NCI-H2196 (cell line): ENCODE measurements around the gene MCM8.
"Not testable (repeated sequence)": the region's sequence is repeated elsewhere in the genome, so short reads cannot be mapped to it uniquely, and the experiment has no call there.

Experiments used
- DNase-seq: peaks from one replicate; lab custom pipeline; 2025; ENCODE audit not compliant: unreplicated experiment; lab: John Stamatoyannopoulos, UW

Gene MCM8

DNA sequence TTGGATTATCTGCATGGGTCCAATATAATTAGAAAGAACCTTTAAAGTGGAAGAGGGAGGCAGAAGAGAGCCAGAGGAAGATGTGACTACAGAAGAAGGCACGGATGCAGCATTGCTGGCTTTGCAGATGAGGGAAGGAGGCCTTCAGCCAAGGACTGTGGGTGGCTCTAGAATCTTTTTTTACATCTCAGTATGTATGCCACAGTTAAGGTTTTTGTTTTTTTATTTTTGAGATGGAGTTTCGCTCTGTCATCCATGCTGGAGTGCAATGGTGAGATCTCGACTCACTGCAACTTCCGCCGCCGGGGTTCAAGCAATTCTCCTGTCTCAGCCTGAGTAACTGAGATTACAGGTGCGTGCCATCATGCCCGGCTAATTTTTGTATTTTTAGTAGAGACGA is 49.3 kb downstream of the MCM8 start:
- no peak for DNase-seq

DNA sequence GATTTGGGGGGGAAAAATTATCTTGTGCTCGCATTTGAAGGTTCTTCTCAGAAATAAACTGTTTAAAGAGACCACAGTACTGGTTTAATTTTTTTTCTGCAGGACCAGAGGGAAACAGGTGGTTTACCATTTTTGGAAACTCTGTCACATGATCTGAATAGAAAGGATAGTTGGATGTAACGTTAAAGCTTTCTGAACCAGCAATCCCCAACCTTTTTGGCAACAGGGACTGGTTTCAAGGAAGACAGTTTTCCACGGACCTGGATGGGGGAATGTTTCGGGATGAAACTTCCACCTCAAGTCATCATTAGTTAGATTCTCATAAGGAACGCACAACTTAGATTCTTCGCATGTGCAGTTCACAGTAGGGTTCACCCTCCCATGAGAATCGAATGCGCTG is 50.4 kb downstream of the MCM8 start:
- no peak for DNase-seq

DNA sequence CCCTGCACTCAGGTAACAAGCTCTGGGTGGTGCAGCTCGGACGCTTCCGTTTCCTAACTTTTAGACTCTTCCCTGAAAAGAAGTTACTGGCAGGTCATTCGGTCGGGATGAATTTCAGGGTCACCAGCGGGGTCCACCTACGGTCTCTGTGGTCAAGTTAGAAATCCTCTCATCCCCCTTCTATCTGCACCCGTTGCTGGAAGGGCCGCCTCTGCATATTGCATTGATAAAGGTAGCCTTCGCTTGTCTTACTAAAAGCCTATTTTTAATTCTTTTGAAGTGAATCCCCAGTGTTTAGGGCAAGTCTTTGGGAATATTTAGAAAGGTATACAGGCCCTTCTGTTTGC is 56.1 kb downstream of the MCM8 start:
- no peak for DNase-seq

DNA sequence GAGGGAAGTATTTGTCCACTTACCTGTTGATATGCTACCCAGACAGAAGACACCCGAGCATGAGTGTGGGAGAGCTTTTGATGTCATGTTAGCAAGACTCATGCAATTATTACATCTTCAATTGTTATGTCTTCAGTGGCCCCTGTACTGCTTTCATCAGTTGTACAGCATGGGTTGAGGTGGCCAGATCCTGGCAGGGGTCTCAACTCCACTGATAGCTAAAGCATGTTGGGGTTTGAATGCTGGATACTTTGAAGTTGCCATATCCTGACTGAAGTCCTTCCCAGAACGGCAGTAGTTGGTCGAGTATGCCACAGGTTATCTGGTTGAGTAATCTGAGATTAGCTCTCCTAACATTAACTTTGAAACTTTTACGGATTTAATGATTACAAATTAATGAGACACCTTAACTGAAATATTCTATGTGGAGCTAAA is 56.7 kb downstream of the MCM8 start:
- DNase-seq: no peak

DNA sequence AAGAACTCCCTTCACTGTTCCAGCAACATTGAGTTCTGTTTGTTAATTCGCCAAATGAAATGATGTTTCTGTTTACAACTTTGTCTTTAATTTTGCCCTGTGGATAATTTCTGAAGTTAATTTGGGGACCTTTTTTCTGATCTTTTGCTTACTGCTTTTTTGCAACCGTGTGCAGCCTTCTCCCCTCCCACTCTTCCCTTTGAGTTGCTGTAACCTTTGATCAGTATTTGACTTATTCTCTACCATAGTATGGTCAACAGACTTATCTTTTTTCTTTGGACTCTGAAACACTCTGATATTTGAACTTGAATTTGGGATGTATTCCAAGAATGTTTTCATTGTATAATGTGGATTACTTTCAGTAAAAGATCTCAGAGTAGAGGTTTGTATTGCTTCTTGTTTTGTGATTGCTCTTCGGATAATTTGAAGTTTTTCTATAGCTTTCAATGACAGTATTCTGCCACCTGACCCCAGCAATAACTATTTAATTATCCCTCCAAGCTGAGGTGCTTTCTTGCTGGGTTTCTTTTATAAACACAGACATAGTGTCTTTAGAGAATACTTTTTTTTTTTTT is 57.2 kb downstream of the MCM8 start:
- DNase-seq: no peak

DNA sequence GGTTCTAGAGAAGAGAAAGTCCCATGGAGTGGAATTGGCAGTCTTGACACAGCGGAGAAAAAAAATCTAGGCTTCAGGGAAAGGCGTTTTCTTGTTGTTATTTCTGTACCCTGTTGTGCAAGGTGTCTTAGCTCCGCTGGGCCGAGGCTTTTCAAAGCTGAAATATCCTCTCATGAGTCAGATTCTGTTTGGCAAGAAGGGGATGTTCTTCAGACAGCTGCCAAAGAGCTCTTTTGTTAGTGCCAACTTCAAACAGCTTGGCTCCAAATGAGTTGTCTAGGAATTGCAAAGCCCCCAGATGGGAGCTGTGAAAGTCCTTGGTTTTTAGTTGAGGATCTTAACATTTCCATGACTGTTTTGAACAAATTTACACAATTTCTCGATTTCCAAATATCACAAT is 57.8 kb downstream of the MCM8 start:
- peak; percentile 18 for DNase-seq

DNA sequence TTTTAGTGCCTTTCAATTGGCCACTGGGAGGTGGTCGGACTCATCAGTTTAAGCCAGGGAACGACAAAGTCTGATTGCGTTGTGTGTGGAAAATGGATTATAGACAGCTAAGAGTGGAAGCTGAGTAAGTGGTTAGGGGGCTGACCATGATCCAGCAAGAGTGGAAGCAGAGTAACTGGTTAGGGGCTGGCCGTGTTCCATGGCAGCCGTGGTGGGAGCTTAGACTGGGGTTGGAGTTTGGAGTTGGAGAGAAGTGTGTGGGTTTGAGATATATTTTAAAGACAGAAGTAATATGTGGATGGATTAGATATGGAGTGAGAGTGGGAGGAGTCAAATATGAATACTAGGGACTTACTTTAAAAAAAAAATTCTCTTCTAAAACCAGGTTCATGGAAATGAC is 61.7 kb downstream of the MCM8 start:
- DNase-seq: no peak

DNA sequence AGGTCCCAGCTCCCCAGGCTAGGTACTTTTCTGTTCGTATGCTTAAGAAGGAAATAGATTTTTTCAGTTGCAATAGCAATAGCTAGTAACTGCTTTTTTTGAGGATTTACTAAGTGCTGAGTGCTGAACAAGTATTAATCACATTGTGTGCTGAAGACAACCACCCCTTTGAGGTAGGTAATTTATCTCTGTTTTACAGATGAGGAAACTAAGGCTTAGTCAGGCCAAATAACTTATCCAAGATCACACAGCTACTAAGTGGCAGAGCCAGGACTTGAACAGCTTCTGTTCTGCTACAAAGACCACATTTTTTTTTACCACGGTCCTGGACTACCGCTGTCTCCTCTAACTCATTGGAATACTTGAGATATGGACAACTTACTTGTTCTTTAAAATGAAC is 63.6 kb downstream of the MCM8 start:
- DNase-seq: no peak

DNA sequence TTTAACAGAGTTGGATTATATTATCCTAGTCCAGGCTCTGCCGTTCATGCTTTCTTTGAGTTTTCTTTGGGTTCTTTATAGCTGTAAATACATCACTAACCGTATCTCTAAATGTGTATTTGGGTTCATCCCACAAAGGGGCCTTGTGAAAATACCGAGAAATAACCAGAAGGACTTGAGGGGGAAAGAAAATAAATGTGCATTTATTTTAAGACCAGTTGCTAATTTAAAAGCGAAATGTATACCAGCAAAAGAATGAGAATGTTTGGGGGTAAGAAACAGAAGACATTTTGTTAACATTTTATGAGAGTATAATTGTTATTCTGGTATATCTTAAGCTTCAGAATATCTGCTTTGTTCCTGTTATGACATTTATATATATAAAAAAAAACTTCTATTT is 64.5 kb downstream of the MCM8 start:
- no peak for DNase-seq

DNA sequence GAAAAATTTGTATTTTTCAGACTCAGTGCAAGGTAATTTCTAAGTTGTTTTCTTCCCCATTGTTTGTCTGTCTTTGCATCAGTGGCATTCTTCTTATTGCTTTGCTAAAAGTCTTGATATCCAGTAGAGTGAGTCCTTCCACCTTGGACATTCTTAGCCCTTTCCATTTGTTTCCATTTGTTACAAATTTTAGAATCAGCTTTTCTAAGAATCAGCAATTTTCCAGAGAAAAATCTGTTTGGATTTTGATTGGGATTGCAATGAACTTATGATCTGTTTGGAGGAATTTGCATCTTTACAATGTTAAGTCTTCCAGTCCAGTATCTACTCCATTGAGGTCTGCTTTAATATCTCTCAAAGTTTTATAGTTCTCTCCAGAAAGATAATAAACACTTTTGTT is 67.0 kb downstream of the MCM8 start:
- no peak for DNase-seq

DNA sequence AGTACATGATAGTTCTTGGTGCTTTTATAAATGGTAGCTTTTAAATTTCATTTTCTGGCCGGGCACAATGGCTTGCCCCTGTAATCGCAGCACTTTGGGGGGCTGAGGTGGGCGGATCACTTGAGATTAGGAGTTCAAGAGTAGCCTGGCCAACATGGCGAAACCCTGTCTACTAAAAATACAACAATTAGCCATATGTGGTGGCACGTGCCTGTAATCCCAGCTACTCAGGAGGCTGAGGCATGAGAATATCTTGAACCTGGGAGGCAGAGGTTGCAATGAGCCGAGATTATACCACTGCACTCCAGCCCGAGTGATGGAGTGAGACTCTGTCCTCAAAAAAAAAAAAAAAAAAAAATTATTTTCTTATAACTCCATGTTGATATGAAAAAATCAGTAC is 67.4 kb downstream of the MCM8 start:
- no peak for DNase-seq

DNA sequence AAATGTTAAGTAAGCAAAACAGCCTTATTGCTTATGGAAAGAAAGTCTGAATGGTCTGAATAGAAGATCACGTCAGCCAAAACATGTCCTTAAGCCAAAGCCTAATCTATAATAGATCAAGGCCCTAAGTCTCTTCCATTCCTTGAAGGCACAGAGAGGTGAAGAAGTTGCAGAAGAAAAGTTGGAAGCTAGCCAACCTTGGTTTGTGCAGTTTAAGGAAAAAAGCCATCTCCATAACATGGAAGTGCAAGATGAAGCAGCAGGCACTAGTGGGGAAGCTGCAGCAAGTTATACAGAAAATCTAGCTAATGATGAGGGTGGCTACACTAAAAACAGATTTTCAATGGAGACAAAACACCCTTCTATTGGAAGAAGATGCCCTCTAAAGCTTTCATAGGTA is 74.3 kb downstream of the MCM8 start:
- DNase-seq: no peak

DNA sequence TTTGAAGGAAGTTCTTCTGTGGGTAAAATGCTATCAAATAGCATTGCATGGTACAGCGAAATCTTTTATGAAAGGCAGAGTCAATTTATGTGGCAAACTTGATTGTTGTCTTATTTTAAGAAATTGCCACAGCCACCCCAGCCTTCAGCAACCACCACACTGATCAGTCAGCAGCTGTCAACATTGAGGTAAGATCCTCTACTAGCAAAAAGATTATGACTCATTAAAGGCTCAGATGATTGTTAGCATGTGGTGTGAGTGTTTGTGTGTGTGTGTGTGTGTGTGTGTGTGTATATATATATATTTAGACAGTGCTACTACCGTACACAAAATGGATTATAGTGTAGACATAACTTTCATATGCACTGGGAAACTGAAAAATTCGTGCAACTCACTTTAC is 75.6 kb downstream of the MCM8 start:
- no peak for DNase-seq

DNA sequence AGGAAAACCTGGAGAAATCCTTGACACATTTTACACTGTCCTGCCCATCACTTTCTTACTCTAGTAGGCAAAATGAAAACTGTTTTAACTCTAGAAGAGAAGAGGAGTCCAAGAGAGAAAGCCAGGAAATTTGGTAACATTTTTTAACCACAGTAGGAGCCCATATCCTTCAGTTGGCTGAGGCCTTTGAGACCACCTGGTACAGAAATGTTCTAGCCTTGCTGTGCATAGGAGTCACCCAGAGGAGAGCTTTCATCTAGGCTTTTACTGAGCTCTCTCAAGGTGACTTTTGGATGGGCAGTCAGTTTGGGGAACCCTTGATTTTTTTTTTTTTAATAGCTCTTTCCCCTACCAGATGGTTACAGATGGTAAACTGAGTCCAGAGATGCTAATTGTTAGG is 78.4 kb downstream of the MCM8 start:
- DNase-seq: no peak

DNA sequence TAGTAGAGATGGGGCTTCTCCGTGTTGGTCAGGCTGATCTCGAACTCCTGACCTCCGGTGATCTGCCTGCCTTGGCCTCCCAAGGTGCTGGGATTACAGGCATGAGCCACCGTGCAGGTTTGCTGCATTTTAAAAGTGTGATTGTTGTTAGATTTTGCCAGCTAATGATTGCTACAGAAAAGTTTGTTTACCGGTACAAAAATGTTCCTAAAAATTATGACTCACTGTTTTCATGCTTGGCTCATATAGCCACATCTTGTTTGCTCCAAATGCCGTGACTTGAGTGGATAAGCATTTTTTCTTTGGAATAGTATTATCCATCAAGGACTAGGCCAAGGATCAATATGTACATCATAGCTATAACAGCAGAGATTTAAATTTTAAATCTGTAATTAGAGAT is 79.1 kb downstream of the MCM8 start:
- DNase-seq: no peak

DNA sequence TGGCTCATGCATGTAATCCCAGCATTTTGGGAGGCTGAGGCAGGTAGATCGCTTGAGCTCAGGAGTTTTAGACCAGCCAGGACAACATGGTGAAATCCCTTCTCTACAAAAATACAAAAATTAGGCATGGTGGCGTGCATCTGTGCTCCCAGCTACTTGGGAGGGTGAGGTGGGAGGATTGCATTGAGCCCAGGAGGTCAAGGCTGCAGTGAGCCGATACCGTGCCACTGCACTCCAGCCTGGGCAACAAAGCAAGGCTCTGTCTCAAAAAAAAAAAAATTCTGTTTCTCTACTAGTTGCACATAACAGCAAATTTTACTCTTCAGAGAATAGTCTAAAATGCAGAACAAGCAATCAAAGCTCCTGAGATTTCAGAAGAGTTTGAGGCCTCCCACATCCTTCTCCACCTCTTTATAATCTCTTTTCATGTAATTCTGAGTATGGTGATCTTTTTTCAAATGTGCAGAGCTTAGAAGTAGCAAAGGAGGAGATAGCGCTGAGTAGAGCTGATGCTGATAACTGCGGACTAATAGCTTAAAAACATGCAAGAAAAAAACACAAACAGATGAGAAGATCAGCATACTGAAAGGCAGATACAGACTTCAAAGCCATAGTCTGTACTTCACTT is 80.1 kb downstream of the MCM8 start:
- no peak for DNase-seq

DNA sequence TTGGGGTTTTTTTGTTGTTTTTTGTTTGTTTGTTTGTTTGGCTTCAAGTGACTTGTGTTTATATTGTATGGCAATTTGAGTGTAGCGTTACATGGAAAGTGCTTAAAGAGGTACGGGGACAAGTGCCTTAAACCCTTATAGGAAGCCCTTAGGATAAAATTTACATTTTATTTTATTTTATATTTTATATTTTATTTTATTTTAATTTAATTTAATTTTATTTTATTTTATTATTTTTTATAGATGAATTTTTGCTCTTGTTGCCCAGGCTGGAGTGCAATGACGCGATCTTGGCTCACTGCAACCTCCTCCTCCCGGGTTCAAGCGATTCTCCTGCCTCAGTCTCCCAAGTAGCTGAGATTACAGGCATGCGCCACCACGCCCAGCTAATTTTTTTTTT is 82.5 kb downstream of the MCM8 start:
- not testable (repeated sequence) for DNase-seq

DNA sequence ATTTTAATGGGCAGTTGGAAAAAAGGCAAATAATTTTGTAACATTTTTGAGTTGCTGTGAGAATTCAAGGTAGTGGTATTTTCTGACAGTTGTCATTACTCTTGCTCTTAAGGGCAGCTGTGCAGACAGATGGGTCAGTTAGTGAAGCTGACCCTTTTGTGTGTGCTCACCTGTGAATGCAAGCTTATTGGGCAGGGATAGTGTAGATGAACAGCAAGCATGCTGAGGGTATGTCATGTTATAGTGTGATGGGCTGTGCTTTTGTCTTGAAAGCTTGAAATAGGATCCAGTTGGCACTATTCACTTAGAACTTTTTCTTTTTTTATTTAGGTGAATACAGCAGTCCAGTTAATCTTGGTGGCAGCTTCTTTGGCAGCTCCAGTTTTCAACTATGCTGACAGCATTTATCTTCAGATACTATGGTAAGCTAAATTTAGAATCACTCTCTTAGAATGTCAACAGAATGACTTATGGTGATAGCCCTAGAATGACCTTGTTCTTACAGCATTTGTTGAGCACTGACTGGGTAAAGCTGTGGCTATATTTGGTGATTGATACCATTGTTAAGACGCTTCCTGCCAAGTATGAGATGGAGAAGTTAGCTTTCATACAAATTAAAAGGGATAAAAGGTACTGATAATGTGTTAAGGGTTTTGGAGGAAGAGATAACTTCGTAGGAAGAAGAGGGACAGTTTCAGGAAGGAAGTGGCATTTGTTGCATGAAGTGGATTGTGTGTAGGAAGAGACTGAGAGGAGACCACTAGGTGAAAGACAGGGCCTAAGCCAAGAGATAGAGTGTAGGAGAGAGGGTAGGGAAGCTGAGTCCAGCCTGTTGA is 83.9 kb downstream of the MCM8 start:
- no peak for DNase-seq

DNA sequence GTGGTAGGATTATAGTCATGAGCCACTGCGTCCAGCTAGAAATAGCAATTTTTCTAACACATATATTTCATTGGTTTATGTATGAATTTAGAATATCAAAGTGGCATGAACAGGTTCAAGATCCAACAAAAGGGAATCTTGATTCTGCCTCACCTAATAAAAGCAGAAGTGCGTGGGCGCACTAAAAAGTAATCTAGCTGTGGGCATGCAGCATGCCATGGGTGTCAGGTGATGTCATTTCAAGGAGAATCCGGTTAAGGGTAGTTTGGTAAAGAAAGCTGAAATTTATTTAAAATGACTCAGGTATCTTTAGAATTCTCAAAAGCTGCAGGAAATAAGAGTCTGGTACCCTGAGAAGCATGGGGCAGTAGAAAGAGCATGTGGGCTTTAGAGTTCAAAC is 85.8 kb downstream of the MCM8 start:
- DNase-seq: no peak

DNA sequence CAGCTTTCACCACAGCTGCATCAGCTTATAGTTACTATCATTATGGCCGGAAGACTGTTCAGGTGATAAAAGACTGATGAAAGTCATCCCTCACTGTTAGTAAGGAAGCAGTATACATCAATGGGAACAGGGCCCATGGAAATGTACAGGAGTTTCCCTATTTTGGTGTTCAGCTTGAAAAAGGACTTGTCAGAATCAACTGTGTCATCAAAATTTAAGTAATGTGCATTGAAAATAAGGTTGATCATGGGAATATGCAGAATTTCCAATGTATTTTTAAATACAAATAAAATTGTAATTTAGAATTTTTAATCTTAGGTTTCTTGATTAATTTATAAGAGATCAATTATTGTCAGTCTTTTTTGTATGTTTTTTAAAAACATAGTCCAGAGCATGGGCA is 86.6 kb downstream of the MCM8 start:
- no peak for DNase-seq

DNA sequence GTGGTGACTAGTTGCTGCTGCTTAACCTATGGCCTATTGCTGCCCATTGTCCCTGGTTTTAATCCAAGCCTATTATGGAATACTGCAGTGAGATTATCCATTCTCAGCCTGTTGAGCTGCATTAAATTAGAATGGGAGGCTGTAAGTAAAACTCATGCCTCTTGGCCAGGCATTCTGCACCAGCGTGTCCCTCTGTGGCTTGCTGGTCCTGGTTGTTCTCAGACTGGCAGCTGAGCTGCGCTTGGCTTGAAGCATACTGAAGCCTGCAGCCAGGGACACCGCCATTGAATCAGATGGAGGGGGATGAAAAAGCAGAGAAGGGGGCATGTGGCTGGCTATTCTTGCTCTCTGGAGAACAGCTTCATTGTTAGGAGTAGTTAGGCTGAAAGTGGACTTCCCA is 87.8 kb downstream of the MCM8 start:
- DNase-seq: no peak

DNA sequence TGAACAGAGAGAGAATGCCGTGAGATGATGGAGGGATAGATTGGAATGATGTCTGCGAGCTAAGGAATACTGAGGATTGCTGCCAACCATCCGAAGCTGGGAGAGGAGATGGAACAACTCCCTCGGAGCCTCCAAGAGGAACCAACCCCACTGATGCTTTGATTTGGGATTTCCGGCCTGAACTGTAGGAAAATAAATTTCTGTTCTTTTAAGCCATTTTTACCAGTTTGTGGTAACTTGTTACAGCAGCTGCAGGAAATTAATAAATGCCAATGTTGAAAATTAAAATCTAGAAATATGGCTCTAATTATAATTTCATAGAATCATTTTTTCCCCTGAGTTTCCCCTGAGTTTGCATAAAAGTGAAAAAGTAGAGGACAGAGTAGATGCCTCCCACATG is 89.3 kb downstream of the MCM8 start:
- DNase-seq: no peak

DNA sequence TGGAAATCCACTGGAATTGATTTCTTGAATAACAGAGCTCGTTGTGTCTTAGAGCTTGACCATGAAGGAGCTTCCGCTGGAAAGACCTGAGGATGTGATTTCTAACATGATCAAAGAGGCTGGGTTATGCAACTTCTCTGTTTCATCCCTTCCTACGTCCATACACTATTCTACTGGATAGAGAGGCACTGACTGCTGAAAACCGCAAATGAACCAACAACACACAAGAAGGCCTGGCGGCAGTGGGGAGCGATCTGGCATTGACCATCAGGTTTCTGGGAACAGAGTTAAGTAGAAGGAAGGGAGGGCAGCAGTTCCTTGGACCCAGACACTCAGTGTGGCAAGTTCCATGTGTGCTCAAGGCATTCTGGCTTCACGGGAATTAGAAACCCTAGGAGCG is 90.1 kb downstream of the MCM8 start:
- DNase-seq: no peak
